Left ventricle myocardium inferior (tissue), 1 donor: ENCODE data around the gene MKNK2. TPM values are rescaled to one million over a fixed set of nuclear protein-coding genes. Genes with fewer than 3 reads are reported as not detected.

ENCODE experiments used
- DNase-seq: peaks from one replicate; pipeline ENCODE4 v3.0.0-alpha.2; 2020
- H3K27ac ChIP-seq: fragments of 200-600 bp; replicated peaks from 2 replicates; pipeline ENCODE4 v1.8.0; 2021
- H3K27me3 ChIP-seq: fragments of 200-600 bp; 2 replicates; pipeline ENCODE4 v1.8.0; 2021; ENCODE audit warnings: low read depth
- H3K36me3 ChIP-seq: fragments of 200-600 bp; 2 replicates; pipeline ENCODE4 v1.8.0; 2021
- H3K4me1 ChIP-seq: fragments of 200-600 bp; 2 replicates; pipeline ENCODE4 v1.8.0; 2021
- H3K4me3 ChIP-seq: fragments of 200-600 bp; 2 replicates; pipeline ENCODE4 v1.8.0; 2021; ENCODE audit warnings: mild to moderate bottlenecking, moderate library complexity
- H3K9me3 ChIP-seq: fragments of 200-600 bp; replicated peaks from 2 replicates; pipeline ENCODE4 v1.8.0; 2021
- CTCF ChIP-seq: fragments of 200-600 bp; IDR thresholded peaks from 2 replicates; pipeline ENCODE4 v1.8.0; 2021; ENCODE audit warnings: antibody characterized with exemption, mild to moderate bottlenecking, borderline replicate concordance
- intact Hi-C: fragments of 100-400 bp; cut with micrococcal nuclease; formaldehyde crosslinking; loops from one replicate; pipeline ENCODE4 v1.11.0; 2022
- total RNA-seq: library from RNA; stranded (reverse); fragmentation: NEBNext Ultra II Directional; extraction: Animal tissue kit (Norgen Biotek cat#: 25700); gene quantifications from one replicate; pipeline ENCODE4 v1.2.1, GENCODE V29; 2021
- donor health status: DM: no; HTN: yes; CAD: no; lungs with severe emphysema.

Gene MKNK2
- total RNA-seq, 1 donor from 2014 or later, result 200 TPM

GRCh38 chr19:2064788-2065524, 13.9 kb upstream of the MKNK2 start:
- Histone ChIP-seq H3K27ac (peak overlapping the region; percentile 100), H3K36me3 (no peaks in the 10 kb centered on the region), H3K4me3 (peak overlapping the region; percentile 54), H3K27me3 (no peaks in the 10 kb centered on the region), H3K4me1 (peaks cover 51% of the 10 kb centered on the region), H3K9me3 (no peaks in the 10 kb centered on the region)
- TF ChIP-seq CTCF, result peak; percentile 29
- intact Hi-C loops, result no loop called here
- DNase-seq, result peak; percentile 73

GRCh38 chr19:2064395-2064787, 13.3 kb upstream of the MKNK2 start:
- Histone ChIP-seq H3K27ac (peak overlapping the region; percentile 100), H3K36me3 (no peaks in the 10 kb centered on the region), H3K27me3 (no peaks in the 10 kb centered on the region), H3K4me3 (peak overlapping the region; percentile 54), H3K4me1 (peaks cover 54% of the 10 kb centered on the region), H3K9me3 (no peaks in the 10 kb centered on the region)
- intact Hi-C loops, result no loop called here
- no peak for DNase-seq
- TF ChIP-seq CTCF, result no peak

GRCh38 chr19:2063824-2064223, 12.8 kb upstream of the MKNK2 start:
- intact Hi-C loops, result no loop called here
- no peak for TF ChIP-seq CTCF
- H3K4me1 ChIP-seq, result peaks cover 56% of the 10 kb centered on the region
- no peaks in the 10 kb centered on the region for H3K36me3 ChIP-seq
- no peaks in the 10 kb centered on the region for H3K27me3 ChIP-seq
- peak overlapping the region; percentile 100 for H3K27ac ChIP-seq
- H3K4me3 ChIP-seq, result peak overlapping the region; percentile 54
- H3K9me3 ChIP-seq, result no peaks in the 10 kb centered on the region
- DNase-seq, result no peak

- Histone ChIP-seq H3K27me3 (no peaks in the 10 kb centered on the region), H3K4me1 (peaks cover 67% of the 10 kb centered on the region), H3K4me3 (no peak overlapping the region), H3K9me3 (no peaks in the 10 kb centered on the region), H3K36me3 (no peaks in the 10 kb centered on the region), H3K27ac (peak overlapping the region; percentile 100)
- no peak for TF ChIP-seq CTCF
- intact Hi-C loops, result no loop called here
- no peak for DNase-seq
Measured at GRCh38 chr19:2062770-2063169, 11.7 kb upstream of the MKNK2 start.

- Histone ChIP-seq H3K27me3 (no peaks in the 10 kb centered on the region), H3K4me3 (peak overlapping the region; percentile 75), H3K9me3 (no peaks in the 10 kb centered on the region), H3K27ac (peak overlapping the region; percentile 100), H3K4me1 (peaks cover 71% of the 10 kb centered on the region), H3K36me3 (no peaks in the 10 kb centered on the region)
- intact Hi-C loops, result no loop called here
- no peak for TF ChIP-seq CTCF
- DNase-seq, result no peak
Measured at GRCh38 chr19:2062389-2062729, 11.3 kb upstream of the MKNK2 start.
